Glutamatergic neuron (in vitro differentiated cells): ENCODE measurements around the gene ARID1B. TPM values are rescaled to one million over a fixed set of nuclear protein-coding genes. Genes with fewer than 3 reads are reported as not detected.

Experiments
- DNase-seq: peaks from one replicate; pipeline ENCODE4 v3.0.0; 2022
- H3K27ac Mint-ChIP-seq: one replicate; pipeline ENCODE4 v1.8.0; 2020; ENCODE audit warnings: mild to moderate bottlenecking, mixed read lengths, inconsistent platforms; ENCODE audit not compliant: unreplicated experiment
- H3K27me3 Mint-ChIP-seq: one replicate; pipeline ENCODE4 v1.8.0; 2020; ENCODE audit warnings: mild to moderate bottlenecking, moderate library complexity, mixed read lengths, inconsistent platforms; ENCODE audit not compliant: unreplicated experiment
- H3K36me3 Mint-ChIP-seq: one replicate; pipeline ENCODE4 v1.8.0; 2020; ENCODE audit warnings: mild to moderate bottlenecking, mixed read lengths, inconsistent platforms; ENCODE audit not compliant: unreplicated experiment
- H3K4me1 Mint-ChIP-seq: one replicate; pipeline ENCODE4 v1.8.0; 2020; ENCODE audit warnings: mild to moderate bottlenecking, low read depth, mixed read lengths, inconsistent platforms; ENCODE audit not compliant: unreplicated experiment
- H3K4me3 Mint-ChIP-seq: one replicate; pipeline ENCODE4 v1.8.0; 2020; ENCODE audit warnings: mild to moderate bottlenecking, mixed read lengths, inconsistent platforms; ENCODE audit not compliant: unreplicated experiment
- H3K9me3 Mint-ChIP-seq: one replicate; pipeline ENCODE4 v1.8.0; 2020; ENCODE audit warnings: mild to moderate bottlenecking, moderate library complexity, mixed read lengths, inconsistent platforms; ENCODE audit not compliant: unreplicated experiment
- CTCF ChIP-seq: fragments of 200-600 bp; sonication (generic); IDR thresholded peaks from one replicate; pipeline ENCODE4 v1.5.0; 2021; ENCODE audit not compliant: partially characterized antibody, unreplicated experiment
- total RNA-seq: library from RNA; stranded (reverse); fragmentation: NEBNext Ultra II Directional; extraction: Animal tissue kit (Norgen Biotek cat#: 25700); gene quantifications from one replicate; pipeline ENCODE4 v1.2.1, GENCODE V29; 2021; ENCODE audit not compliant: unreplicated experiment

Gene ARID1B
- total RNA-seq, 1 donor from 2014 or later: 202 TPM

DNA sequence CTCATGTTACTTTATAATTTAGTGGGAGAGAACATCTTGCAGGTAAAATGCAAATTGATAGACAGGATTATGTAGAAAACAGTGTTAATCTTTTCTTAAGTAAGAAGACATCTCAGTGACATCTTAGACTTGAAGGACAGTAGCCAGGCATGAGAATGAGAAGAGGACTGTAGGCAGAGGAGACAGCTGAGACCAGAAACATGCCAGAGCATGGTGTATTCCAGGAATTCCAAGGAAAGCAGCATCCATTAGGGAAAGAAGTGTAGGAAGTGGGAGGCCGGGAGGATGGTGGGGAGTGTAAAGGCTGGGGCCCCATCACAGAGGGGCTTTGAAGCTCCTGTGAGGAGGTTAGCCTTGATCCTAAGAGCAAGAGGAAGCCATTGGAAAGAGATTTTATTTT lies 225.6 kb downstream of the ARID1B start:
- Mint-ChIP-seq H3K4me1 (peaks cover 25% of the 10 kb centered on the region), H3K27me3 (peaks cover 2% of the 10 kb centered on the region), H3K27ac (peak overlapping the region; percentile 2), H3K4me3 (no peak overlapping the region), H3K36me3 (no peaks in the 10 kb centered on the region), H3K9me3 (peaks cover 6% of the 10 kb centered on the region)
- no peak for TF ChIP-seq CTCF
- no peak for DNase-seq

- no peak overlapping the region for H3K4me3 Mint-ChIP-seq
- H3K27me3 Mint-ChIP-seq: peaks cover 6% of the 10 kb centered on the region
- DNase-seq: no peak
- H3K4me1 Mint-ChIP-seq: peaks cover 26% of the 10 kb centered on the region
- H3K9me3 Mint-ChIP-seq: peaks cover 6% of the 10 kb centered on the region
- H3K36me3 Mint-ChIP-seq: no peaks in the 10 kb centered on the region
- H3K27ac Mint-ChIP-seq: peak overlapping the region; percentile 40
- no peak for TF ChIP-seq CTCF
These were observed 228.8 kb downstream of the ARID1B start for GRCh38 chr6:157005940-157006339.

- Mint-ChIP-seq H3K27me3 (peaks cover 4% of the 10 kb centered on the region), H3K4me1 (peaks cover 22% of the 10 kb centered on the region), H3K9me3 (no peaks in the 10 kb centered on the region), H3K4me3 (no peak overlapping the region), H3K36me3 (no peaks in the 10 kb centered on the region), H3K27ac (no peak overlapping the region)
- no peak for TF ChIP-seq CTCF
- no peak for DNase-seq
These were observed 231.4 kb downstream of the ARID1B start for GRCh38 chr6:157008568-157008967.

DNA sequence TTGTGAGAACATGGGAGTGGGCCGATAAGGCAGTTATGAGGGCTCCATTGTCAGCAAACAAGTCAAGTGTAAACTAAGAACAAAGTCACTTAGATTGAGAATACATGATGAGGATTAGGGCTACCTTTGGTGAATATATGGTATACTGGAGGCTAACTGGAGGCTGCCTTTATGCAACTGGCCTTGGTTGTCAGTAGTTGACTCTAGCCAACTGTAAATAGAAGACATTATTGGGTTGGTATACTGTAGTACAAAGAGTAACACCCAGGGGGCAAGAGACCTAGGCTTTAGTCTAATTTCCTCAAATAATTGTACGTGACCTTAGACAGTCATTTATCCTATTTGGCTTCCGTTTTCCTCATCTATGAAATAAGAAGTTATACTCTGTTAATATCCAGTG lies 235.2 kb downstream of the ARID1B start:
- Mint-ChIP-seq H3K4me1 (peaks cover 28% of the 10 kb centered on the region), H3K9me3 (no peaks in the 10 kb centered on the region), H3K27me3 (peaks cover 4% of the 10 kb centered on the region), H3K4me3 (no peak overlapping the region), H3K27ac (no peak overlapping the region), H3K36me3 (no peaks in the 10 kb centered on the region)
- no peak for DNase-seq
- TF ChIP-seq CTCF: no peak

DNA sequence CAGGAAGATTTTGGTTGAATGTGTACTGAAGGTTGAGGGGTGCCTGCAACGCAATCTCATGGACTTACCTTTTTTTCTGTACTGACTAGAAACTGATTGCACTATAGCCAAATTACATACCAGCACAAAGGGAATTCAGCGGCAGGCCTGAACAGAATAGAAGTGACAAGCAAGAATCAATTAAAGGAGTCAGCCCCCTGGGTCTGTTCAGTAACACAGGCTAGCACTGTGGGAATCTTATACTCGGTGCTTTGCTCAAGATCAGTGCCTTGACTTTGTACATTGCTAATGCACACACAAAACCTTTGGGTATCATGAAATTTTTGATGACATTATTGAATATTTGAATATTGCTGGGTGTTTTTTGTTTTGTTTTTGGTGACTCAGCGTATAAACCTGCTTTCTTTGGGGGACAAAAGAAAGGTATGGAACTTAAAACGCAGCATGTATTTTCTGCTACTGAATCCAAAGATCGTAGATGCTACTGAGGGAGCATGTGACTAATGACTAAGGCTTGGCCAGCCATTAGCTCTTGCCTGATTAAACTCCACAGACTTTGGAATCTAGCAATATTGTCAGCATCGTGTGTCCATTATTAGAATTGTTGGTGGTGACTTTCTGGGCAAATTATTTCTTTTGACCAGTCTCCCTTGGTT lies 236.6 kb downstream of the ARID1B start:
- no peak for TF ChIP-seq CTCF
- no peak for DNase-seq
- H3K27ac Mint-ChIP-seq: no peak overlapping the region
- no peaks in the 10 kb centered on the region for H3K27me3 Mint-ChIP-seq
- peaks cover 26% of the 10 kb centered on the region for H3K4me1 Mint-ChIP-seq
- H3K4me3 Mint-ChIP-seq: no peak overlapping the region
- no peaks in the 10 kb centered on the region for H3K36me3 Mint-ChIP-seq
- no peaks in the 10 kb centered on the region for H3K9me3 Mint-ChIP-seq
